Hepatocyte (in vitro differentiated cells): ENCODE data around the gene SLC46A2. TPM values are rescaled to one million over a fixed set of nuclear protein-coding genes. Genes with fewer than 3 reads are reported as not detected.

ENCODE experiments used
- DNase-seq: peaks from one replicate; pipeline ENCODE4 v3.0.0-alpha.2; 2016; ENCODE audit warnings: low spot score
- H2AFZ ChIP-seq: fragments of 200-600 bp; sonication (generic); 2 replicates; pipeline ENCODE4 v1.6.0; 2016; ENCODE audit warnings: antibody characterized with exemption, mild to moderate bottlenecking
- H3K27ac ChIP-seq: fragments of 200-600 bp; sonication (generic); 2 replicates; pipeline ENCODE4 v1.5.1; 2016; ENCODE audit warnings: mild to moderate bottlenecking
- H3K27me3 ChIP-seq: fragments of 200-600 bp; sonication (generic); 2 replicates; pipeline ENCODE4 v1.6.1; 2016
- H3K36me3 ChIP-seq: fragments of 200-600 bp; sonication (generic); replicated peaks from 2 replicates; pipeline ENCODE4 v1.5.1; 2016; ENCODE audit warnings: low read depth; ENCODE audit not compliant: insufficient read depth
- H3K4me1 ChIP-seq: fragments of 200-600 bp; sonication (generic); 2 replicates; pipeline ENCODE4 v1.5.1; 2016; ENCODE audit warnings: mild to moderate bottlenecking, moderate library complexity; ENCODE audit not compliant: insufficient read depth
- H3K4me2 ChIP-seq: fragments of 200-600 bp; sonication (generic); 2 replicates; pipeline ENCODE4 v1.6.0; 2016
- H3K4me3 ChIP-seq: fragments of 200-600 bp; sonication (generic); 2 replicates; pipeline ENCODE4 v1.5.1; 2016; ENCODE audit warnings: mild to moderate bottlenecking
- H3K79me2 ChIP-seq: fragments of 200-600 bp; sonication (generic); 2 replicates; pipeline ENCODE4 v1.6.0; 2017; ENCODE audit warnings: mild to moderate bottlenecking
- H3K9me2 ChIP-seq: fragments of 200-600 bp; sonication (generic); replicated peaks from 2 replicates; pipeline ENCODE4 v1.6.0; 2017; ENCODE audit warnings: mild to moderate bottlenecking; ENCODE audit not compliant: insufficient read depth
- H3K9me3 ChIP-seq: fragments of 200-600 bp; sonication (generic); 2 replicates; pipeline ENCODE4 v1.5.1; 2016; ENCODE audit warnings: low read depth, mild to moderate bottlenecking
- H4K20me1 ChIP-seq: fragments of 200-600 bp; sonication (generic); 2 replicates; pipeline ENCODE4 v1.6.0; 2016; ENCODE audit warnings: mild to moderate bottlenecking; ENCODE audit not compliant: insufficient read depth, poor library complexity, severe bottlenecking
- CTCF ChIP-seq: fragments of 200-600 bp; sonication (generic); IDR thresholded peaks from 2 replicates; pipeline ENCODE4 v1.5.1; 2016; ENCODE audit warnings: antibody characterized with exemption, mild to moderate bottlenecking; ENCODE audit not compliant: poor library complexity
- EZH2 ChIP-seq: fragments of 200-600 bp; sonication (generic); IDR thresholded peaks from 2 replicates; pipeline ENCODE4 v1.6.1; 2016; ENCODE audit warnings: antibody characterized with exemption, mild to moderate bottlenecking, borderline replicate concordance
- EZH2phosphoT487 ChIP-seq: fragments of 200-600 bp; sonication (generic); IDR thresholded peaks from one replicate; pipeline ENCODE4 v1.6.1; 2018; ENCODE audit warnings: antibody characterized with exemption, mild to moderate bottlenecking, low read depth, moderate library complexity; ENCODE audit not compliant: unreplicated experiment, severe bottlenecking
- WGBS: methylation state at CpG from one replicate; pipeline ENCODE4 v1.1.6; 2016; ENCODE audit warnings: low lambda C conversion rate; ENCODE audit errors: missing lambda C conversion rate; 5-methylcytosine and 5-hydroxymethylcytosine counted together
- polyA plus RNA-seq: library from polyadenylated mRNA; unstranded; fragments of >200 nt; fragmentation: Nextera tagmentation; extraction: Ambion mirVana; gene quantifications from 2 replicates; pipeline ENCODE4 v1.2.1, GENCODE V29; 2016
- total RNA-seq: library from RNA; depleted of rRNA; stranded (reverse); fragments of >200 nt; gene quantifications from 2 replicates; pipeline ENCODE4 v1.2.3, GENCODE V29; 2014

The SLC46A2 gene
- total and polyA plus RNA-seq, 2 experiments from 2014 or later: not detected

GRCh38 chr9:112881331-112881730 is 9.3 kb downstream of the SLC46A2 start:
- Histone ChIP-seq H3K27ac (no peak overlapping the region), H3K79me2 (no peaks in the 10 kb centered on the region), H3K4me3 (no peak overlapping the region), H3K4me1 (no peaks in the 10 kb centered on the region), H3K9me3 (no peaks in the 10 kb centered on the region), H3K9me2 (no peaks in the 10 kb centered on the region), H3K4me2 (no peak overlapping the region), H4K20me1 (no peaks in the 10 kb centered on the region), H3K27me3 (no peaks in the 10 kb centered on the region), H3K36me3 (no peaks in the 10 kb centered on the region), H2AFZ (no peak overlapping the region)
- no peak for TF ChIP-seq EZH2
- no peak for TF ChIP-seq CTCF
- no peak for TF ChIP-seq EZH2phosphoT487
- WGBS: 89% methylated on average over 7 of the region's 7 CpGs
- DNase-seq: no peak

- H2AFZ ChIP-seq: no peak overlapping the region
- no peaks in the 10 kb centered on the region for H3K9me3 ChIP-seq
- 100% methylated on average over 1 of the region's 1 CpG for WGBS
- no peaks in the 10 kb centered on the region for H3K9me2 ChIP-seq
- no peaks in the 10 kb centered on the region for H3K36me3 ChIP-seq
- no peaks in the 10 kb centered on the region for H3K4me1 ChIP-seq
- no peaks in the 10 kb centered on the region for H3K27me3 ChIP-seq
- TF ChIP-seq EZH2phosphoT487: no peak
- TF ChIP-seq EZH2: no peak
- no peak for TF ChIP-seq CTCF
- H3K4me2 ChIP-seq: no peak overlapping the region
- H3K27ac ChIP-seq: no peak overlapping the region
- no peaks in the 10 kb centered on the region for H3K79me2 ChIP-seq
- H3K4me3 ChIP-seq: no peak overlapping the region
- DNase-seq: no peak
- H4K20me1 ChIP-seq: no peaks in the 10 kb centered on the region
Observed at GRCh38 chr9:112880650-112881049, 10.0 kb downstream of the SLC46A2 start.

GRCh38 chr9:112878752-112879151 is 11.9 kb downstream of the SLC46A2 start:
- H3K27ac ChIP-seq: no peak overlapping the region
- H3K9me3 ChIP-seq: no peaks in the 10 kb centered on the region
- no peaks in the 10 kb centered on the region for H3K79me2 ChIP-seq
- no peaks in the 10 kb centered on the region for H3K36me3 ChIP-seq
- H3K4me3 ChIP-seq: no peak overlapping the region
- no peak for DNase-seq
- no peak overlapping the region for H2AFZ ChIP-seq
- WGBS: 60% methylated on average over 2 of the region's 2 CpGs
- H4K20me1 ChIP-seq: no peaks in the 10 kb centered on the region
- no peak overlapping the region for H3K4me2 ChIP-seq
- H3K27me3 ChIP-seq: no peaks in the 10 kb centered on the region
- no peaks in the 10 kb centered on the region for H3K9me2 ChIP-seq
- TF ChIP-seq EZH2phosphoT487 (no peak), EZH2 (no peak), CTCF (no peak)
- no peaks in the 10 kb centered on the region for H3K4me1 ChIP-seq

- no peak for DNase-seq
- Histone ChIP-seq H3K79me2 (no peaks in the 10 kb centered on the region), H3K4me1 (no peaks in the 10 kb centered on the region), H3K27me3 (no peaks in the 10 kb centered on the region), H3K4me2 (no peak overlapping the region), H2AFZ (no peak overlapping the region), H3K9me2 (no peaks in the 10 kb centered on the region), H3K4me3 (no peak overlapping the region), H3K36me3 (no peaks in the 10 kb centered on the region), H4K20me1 (no peaks in the 10 kb centered on the region), H3K27ac (no peak overlapping the region), H3K9me3 (no peaks in the 10 kb centered on the region)
- 95% methylated on average over 4 of the region's 4 CpGs for WGBS
- TF ChIP-seq EZH2phosphoT487 (no peak), CTCF (no peak), EZH2 (no peak)
Observed at GRCh38 chr9:112873773-112874405, 16.8 kb downstream of the SLC46A2 start.
